Inflammatory macrophage (primary cell): ENCODE data around the gene DGKI.
A peak's percentile ranks its signal among the peaks of the same experiment; 100 is the strongest.

Source experiments
- DNase-seq, 2 donors: peaks; one replicate each; pipeline ENCODE4 v3.0.0-alpha.2; 2020 to 2022
- total RNA-seq, 18 experiments: gene quantifications; one replicate each; lab custom pipeline; 2026; ENCODE audit warnings: mixed read lengths in 6 of 18, inconsistent platforms in 2 of 18; lab: John Stamatoyannopoulos, UW

DGKI gene
- 0 to 1.5 (median 0.37) reads per million in 18 experiments for total RNA-seq

- DNase-seq = no peak
Observed at GRCh38 chr7:137846827-137847567, at the start of gene DGKI. TSS of gene DGKI (minus strand) at chr7:137846974.

GRCh38 chr7:137895301-137896221 is 48.8 kb upstream of the DGKI start:
- peak; percentile 48 to 52 for DNase-seq

DNA sequence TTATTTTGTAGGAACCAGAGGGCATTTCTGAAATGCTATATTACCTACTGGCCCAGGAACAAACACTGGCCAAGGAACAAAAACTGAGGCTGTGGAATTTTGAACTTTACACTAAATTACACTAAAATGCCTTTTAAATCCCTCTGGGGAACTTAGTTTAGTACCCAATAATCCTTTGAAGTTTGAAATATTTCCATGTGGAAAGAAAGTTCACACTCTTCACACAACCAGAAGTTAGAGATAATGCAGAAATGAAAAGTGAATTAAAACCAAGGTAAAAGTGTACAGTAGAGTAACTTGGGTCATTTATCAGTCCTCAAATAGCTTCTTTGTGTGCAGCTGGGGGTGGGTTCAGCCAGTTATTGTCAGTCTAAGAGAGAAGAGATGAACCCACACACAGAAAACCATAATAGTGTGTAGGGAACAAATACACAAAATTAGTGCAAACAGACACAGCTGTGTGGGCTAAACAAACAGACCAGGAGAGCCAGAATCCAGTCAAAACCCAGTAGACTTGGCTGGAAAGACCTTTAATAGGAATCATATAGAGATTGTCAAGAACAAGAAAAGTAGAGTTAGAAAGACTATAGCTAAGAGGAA is 46.5 kb upstream of the DGKI start:
- DNase-seq = no peak

DNA sequence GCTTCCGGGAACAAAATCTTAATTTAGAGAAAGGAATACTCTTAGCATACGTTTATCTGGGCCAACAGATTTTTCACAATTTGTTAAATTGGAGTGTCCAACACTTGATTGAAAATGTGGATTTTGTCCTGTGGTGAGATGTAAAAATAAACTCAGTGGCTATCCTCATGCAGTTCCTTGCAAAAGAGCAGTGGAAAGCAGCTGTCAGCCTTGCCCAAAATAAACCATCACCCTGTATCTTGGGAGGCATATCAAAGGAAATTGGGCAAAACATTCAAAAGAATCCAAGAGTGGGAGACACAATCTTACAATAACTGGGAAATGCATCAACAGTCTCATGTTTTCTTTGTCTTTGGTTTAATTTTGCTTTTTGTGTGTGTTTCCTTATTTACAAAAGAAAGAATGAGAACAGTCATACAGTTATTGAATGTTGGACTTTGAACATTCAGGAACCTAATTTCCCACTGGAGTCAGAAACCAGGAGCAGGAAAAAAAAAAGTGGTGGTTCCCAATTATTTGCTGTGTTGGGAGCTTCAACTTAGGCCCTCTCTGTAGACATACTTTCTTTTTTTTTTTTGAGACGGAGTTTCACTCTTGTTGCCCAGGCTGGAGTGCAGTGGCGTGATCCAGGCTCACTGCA is 44.4 kb upstream of the DGKI start:
- DNase-seq = no peak

DNA sequence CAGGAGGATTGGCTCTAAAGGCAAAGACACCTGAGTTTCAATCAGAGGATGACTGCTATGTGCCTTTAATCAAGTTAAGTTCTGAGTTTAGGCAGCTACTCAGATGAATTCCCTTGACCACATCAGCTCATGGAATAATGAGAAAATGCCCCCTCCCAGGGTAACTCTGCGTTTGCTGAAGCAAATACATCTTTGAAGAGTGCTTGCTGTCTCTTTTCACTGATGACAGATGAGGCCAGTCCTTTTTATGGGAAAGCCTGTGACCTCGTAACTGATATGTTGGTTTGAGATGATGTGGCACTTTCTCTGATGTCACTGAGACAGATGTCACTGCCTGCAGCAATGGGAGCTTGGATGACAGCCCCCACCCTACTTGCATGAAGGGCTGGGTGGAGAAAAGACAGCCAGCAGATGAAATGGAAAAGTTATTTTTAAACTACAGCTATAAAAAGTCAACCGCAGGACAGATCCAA is 43.7 kb upstream of the DGKI start:
- DNase-seq = no peak

GRCh38 chr7:137888241-137888640 is 41.5 kb upstream of the DGKI start:
- no peak for DNase-seq

GRCh38 chr7:137886746-137887145 is 40.0 kb upstream of the DGKI start:
- DNase-seq = no peak

GRCh38 chr7:137886281-137886680 is 39.5 kb upstream of the DGKI start:
- no peak for DNase-seq

DNA sequence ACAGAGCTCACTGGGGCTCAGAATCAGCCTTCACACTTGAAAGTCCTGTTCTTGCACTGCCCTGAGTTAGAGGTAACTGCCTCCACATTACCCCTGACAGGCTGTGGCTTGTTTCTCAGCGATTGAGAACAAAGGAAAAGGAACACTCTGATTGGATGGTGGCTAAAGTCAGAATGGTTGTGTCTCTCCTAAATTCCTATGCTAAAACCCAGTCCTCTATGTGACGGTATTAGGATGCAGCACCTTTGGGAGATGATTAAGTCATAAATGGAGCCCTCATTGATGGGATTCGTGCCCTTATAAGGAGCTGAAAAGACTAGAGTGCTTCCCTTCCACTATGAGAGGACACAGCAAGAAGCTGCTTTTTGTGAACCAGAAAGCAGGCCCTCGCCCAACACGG is 38.9 kb upstream of the DGKI start:
- DNase-seq = no peak

- DNase-seq = no peak
Observed at GRCh38 chr7:137882806-137883205, 36.0 kb upstream of the DGKI start.

DNA sequence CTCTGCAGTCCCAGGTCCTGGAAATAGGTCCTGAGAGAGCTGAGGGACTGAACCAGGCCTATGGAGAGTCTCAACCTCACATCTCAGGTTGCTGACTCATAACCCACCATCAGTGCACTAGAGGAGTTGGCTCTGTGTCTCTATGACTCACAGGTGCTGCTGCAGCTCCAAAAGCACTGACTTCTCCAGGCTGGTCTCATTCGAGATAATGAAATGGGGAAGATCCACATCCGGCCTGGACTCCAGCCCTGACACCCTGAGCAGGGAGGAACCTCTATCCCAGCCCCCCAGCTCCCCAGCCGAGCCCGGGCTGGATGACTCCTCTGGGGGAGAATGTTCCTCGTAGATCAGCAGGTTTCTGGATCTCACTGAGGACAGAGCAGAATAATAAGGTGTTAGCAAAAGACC is 35.5 kb upstream of the DGKI start:
- no peak for DNase-seq

GRCh38 chr7:137881607-137882260 is 35.0 kb upstream of the DGKI start:
- no peak for DNase-seq

GRCh38 chr7:137880432-137880831 is 33.7 kb upstream of the DGKI start:
- peak in 1 of 2 donors; percentile 18 for DNase-seq

DNA sequence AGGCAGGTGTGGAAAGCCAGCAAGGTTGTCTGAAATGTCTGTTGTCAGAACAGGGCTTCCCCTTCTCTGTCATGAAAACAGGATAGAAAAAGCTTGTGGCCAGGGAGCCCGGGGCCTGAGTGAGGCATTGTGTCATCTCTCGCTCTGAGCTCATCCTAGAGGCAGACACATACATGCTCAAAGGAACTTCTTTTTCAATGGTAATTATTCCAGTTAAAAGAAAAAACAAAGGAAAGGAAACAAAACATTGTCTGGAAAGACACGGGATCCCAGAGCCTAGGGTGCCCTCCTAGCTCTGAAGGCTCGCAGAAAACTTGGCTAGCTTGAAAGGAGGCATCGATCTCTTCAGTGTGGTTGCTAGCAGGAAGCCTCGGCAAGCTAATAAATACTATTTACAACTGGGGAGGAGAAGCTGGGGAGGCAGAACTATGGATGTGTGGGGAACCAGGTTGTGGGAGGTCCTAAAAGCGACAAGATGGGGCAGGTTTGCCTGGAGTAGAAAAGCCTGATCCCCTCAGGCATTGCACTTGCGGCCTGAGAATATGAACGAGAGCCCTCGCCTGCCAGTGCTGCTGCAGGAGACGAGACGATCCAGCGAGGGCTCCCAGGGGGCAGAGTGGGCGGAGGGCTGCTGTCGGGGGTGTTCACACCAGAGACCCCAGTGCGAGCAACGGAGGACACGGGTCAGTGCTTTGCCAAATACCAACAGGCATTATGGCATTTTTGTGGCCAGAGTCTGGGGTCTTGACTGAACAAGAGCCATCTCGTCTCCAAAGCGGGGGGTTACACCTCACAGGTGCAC is 32.8 kb upstream of the DGKI start:
- DNase-seq = no peak

DNA sequence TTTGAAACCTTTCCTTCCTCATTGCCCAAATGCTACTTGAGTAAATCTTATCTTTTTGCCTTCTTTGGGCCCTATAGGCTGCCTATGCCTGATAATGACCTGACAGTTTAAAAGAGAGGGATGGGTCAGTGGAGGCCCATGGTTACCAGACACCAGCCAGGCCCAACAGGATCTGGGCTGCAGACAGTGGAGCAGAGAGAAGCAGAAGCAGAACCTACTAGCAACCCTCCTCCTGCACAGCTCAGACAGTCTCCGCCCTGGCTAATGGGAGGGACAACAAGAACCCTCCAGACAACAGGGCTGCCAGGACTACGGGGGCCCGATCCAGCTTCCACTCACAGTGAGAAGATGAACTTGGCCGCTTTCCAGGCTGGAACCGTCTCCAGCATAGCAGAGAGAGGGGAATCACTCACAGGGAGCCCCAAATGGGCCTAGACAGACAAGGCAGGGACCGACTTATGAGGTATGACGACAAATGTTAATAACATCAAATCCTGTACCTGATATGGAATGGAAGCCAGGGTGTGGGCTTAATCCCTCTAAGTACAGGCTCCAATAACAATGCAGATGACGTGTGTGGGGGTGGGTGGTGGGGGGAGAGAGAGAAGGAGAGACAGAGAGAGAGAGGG is 31.7 kb upstream of the DGKI start:
- DNase-seq = no peak

DNA sequence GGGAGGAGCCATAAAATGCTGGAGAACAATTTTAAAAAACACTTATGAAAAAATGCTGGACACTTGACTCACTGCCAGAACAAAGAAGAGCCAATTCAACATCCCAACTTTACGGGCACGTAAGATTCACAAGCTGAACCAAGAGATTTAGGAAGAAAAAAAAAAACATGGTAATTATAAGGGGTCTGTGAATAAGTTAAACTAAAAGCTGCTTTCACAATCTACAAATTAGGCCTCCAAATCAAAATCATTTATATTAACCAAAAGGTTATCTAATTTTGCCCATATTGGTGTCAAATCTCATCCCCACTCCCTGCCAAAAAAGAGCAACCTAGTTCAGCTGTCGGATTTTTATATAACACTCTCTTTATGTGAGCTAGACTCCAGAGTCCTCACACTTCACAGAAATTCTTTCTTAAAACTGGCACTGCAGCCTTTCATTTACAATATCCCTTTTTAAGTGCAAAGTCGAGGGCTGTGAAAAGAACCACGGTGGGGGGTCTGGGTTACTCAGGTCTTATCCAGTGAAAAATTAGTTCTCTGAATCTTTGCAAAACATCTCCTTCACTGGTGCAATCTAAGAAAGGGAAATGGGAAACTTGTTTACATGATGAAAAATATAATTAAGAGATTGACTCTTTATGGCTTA is 30.4 kb upstream of the DGKI start:
- DNase-seq = no peak

GRCh38 chr7:137875746-137876145 is 29.0 kb upstream of the DGKI start:
- DNase-seq = no peak

DNA sequence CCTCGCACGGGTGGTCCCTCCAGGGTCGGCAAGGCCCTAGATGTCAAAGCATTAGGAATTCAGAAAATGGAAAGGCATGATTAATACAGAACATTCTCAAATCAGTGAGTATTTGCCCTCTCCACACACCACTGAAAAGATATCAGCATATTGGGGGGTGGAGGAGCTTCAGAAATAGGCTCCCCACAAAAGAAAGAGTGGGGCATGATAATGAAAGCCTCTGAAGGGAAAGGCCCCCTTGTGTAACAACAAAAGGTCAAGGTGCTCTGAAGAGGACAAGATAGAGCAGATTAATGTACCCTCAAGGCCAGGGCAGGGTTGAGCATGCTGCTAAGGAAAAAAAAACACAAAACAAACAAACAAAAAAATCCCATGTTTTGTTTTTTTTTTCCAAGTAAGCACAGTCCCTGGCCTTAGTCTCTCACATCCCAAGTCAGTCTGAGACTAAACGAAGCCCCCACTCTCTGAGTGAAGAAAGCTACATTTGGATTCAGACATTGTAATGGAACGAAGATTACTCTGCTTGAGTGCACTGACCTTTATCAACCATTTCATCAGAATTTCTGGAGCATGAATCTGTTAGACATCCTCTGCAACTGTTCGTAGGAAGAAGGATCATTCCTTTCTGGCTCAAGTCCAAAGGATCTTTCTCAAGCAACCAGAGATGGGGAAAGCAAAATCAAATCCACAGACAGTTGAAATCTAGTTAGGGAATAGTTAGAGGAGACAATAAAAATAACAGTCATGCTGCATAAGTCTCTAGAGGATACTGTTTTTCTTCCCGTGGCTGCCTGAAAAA is 27.4 kb upstream of the DGKI start:
- DNase-seq = peak in 1 of 2 donors; percentile 30

DNA sequence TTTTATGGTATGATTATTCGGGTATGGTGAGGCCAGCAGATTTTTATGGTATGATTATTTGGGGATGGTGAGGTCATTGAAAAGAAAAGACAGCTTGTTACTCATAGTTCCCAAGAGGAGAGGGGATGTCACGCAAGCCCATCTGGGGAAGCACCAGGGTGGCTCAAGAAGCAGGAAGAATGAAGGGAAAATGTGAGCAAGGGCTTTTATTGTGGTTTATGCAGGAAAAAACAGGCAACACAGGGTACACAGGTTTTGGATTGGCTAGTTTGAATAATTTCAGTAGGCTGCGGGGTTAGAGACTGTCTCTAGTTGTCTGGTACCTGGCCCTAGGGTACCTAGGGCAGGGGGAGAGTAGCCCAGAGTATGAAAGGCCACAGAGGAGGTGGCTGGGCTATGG is 26.8 kb upstream of the DGKI start:
- DNase-seq = no peak
